Mucosa of descending colon (tissue), 3 donors: Measurements from ENCODE around the gene TNNC1. TPM values are rescaled to one million over a fixed set of nuclear protein-coding genes. Genes with fewer than 3 reads are reported as not detected.

Experiments used
- ATAC-seq: fragments of 200-7000 bp; cut with Tn5 transposase; one replicate; pipeline ENCODE4 v1.9.1; 2020; ENCODE audit warnings: mild to moderate bottlenecking, moderate library complexity
- DNase-seq, 3 donors: peaks; one replicate each; pipeline ENCODE4 v3.0.0-alpha.2; 2020
- H3K36me3 ChIP-seq: fragments of 200-600 bp; one replicate; pipeline ENCODE4 v1.8.0; 2021; ENCODE audit warnings: low read depth, mild to moderate bottlenecking
- H3K4me1 ChIP-seq: fragments of 200-600 bp; one replicate; pipeline ENCODE4 v1.8.0; 2021; ENCODE audit warnings: low read depth, mild to moderate bottlenecking
- H3K4me3 ChIP-seq: fragments of 200-600 bp; one replicate; pipeline ENCODE4 v1.8.0; 2021; ENCODE audit warnings: mild to moderate bottlenecking
- H3K9me3 ChIP-seq: fragments of 200-600 bp; one replicate; pipeline ENCODE4 v1.8.0; 2021; ENCODE audit warnings: mild to moderate bottlenecking
- intact Hi-C, 2 donors: fragments of 100-400 bp; cut with DNase I in 1 of 2; cut with micrococcal nuclease in 1 of 2; formaldehyde crosslinking; loops; one replicate each; pipeline versions ENCODE4 v1.11.0 to v1.11.1; 2022; cut with DNase I, micrococcal nuclease
- total RNA-seq, 3 donors: library from RNA; stranded (reverse); fragmentation: NEBNext Ultra II Directional in 2 of 3; extraction: Animal tissue kit (Norgen Biotek cat#: 25700) in 2 of 3; gene quantifications; one replicate each; pipeline versions ENCODE4 v1.2.1 to v1.2.4, GENCODE V29; 2021 to 2023
- TF ChIP-seq, protein P1 (sequence below): fragments of 200-600 bp; IDR thresholded peaks from one replicate; pipeline ENCODE4 v1.8.0; 2022; ENCODE audit warnings: antibody characterized with exemption, mild to moderate bottlenecking
- donor health status: DM: no; HTN: no; CAD: no; lungs with moderate emphysema.
- donor health status: DM: no; HTN: no; CAD: no.
- donor health status: DM: no; HTN: yes; CAD: no.

TNNC1 gene
- total RNA-seq, 3 donors from 2014 or later = 0.60 to 6.3 (median 2.5) TPM

- H3K9me3 ChIP-seq = no peaks in the 10 kb centered on the region
- peaks cover 21% of the 10 kb centered on the region for H3K4me1 ChIP-seq
- intact Hi-C loops = no loop called here
- H3K36me3 ChIP-seq = peaks cover 18% of the 10 kb centered on the region
- TF ChIP-seq, protein P1, sequence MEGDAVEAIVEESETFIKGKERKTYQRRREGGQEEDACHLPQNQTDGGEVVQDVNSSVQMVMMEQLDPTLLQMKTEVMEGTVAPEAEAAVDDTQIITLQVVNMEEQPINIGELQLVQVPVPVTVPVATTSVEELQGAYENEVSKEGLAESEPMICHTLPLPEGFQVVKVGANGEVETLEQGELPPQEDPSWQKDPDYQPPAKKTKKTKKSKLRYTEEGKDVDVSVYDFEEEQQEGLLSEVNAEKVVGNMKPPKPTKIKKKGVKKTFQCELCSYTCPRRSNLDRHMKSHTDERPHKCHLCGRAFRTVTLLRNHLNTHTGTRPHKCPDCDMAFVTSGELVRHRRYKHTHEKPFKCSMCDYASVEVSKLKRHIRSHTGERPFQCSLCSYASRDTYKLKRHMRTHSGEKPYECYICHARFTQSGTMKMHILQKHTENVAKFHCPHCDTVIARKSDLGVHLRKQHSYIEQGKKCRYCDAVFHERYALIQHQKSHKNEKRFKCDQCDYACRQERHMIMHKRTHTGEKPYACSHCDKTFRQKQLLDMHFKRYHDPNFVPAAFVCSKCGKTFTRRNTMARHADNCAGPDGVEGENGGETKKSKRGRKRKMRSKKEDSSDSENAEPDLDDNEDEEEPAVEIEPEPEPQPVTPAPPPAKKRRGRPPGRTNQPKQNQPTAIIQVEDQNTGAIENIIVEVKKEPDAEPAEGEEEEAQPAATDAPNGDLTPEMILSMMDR = no peak
- no peak overlapping the region for H3K4me3 ChIP-seq
- no peak for ATAC-seq
- peak in 2 of 3 donors; percentile 17 to 50 for DNase-seq
Observed at GRCh38 chr3:52402101-52402521, 51.7 kb downstream of the TNNC1 start.

- Histone ChIP-seq H3K4me1 (peaks cover 16% of the 10 kb centered on the region), H3K4me3 (no peak overlapping the region), H3K36me3 (peaks cover 18% of the 10 kb centered on the region), H3K9me3 (no peaks in the 10 kb centered on the region)
- TF ChIP-seq, protein P1 = no peak
- DNase-seq (peak in 2 of 3 donors; percentile 17 to 18), ATAC-seq (no peak)
- intact Hi-C loops = no loop called here
Observed at GRCh38 chr3:52401551-52401950, 52.3 kb downstream of the TNNC1 start.

Other genes starting within 250 kb of the TNNC1 start
- under 1 TPM in 2 of 3 donors, not detected in 1; 0.77 to 0.89 TPM for gene TLR9, start 228.4 kb downstream of the TNNC1 start, total RNA-seq
- 10 to 100 TPM; 39.1 to 41.1 (median 41.0) TPM for gene TWF2, start 214.9 kb downstream of the TNNC1 start, total RNA-seq
- gene PPM1M, start 208.3 kb downstream of the TNNC1 start, total RNA-seq = 10 to 100 TPM in 1 of 3 donors, 1 to 10 TPM in 2; 3.9 to 21.4 (median 9.7) TPM
- 10 to 100 TPM; 55.8 to 83.1 (median 62.9) TPM for gene WDR82, start 175.4 kb downstream of the TNNC1 start, total RNA-seq
- 10 to 100 TPM; 37.1 to 78.6 (median 42.7) TPM for gene GLYCTK, start 166.2 kb downstream of the TNNC1 start, total RNA-seq
- 10 to 100 TPM in 2 of 3 donors, 1 to 10 TPM in 1; 9.0 to 25.9 (median 10.9) TPM for gene DNAH1, start 137.7 kb downstream of the TNNC1 start, total RNA-seq
- 10 to 100 TPM; 69.3 to 87.0 (median 84.1) TPM for gene BAP1, start 44.0 kb downstream of the TNNC1 start, total RNA-seq
- gene PHF7, start 43.4 kb downstream of the TNNC1 start, total RNA-seq = 10 to 100 TPM; 13.9 to 24.7 (median 17.6) TPM
- 10 to 100 TPM in 1 of 3 donors, 1 to 10 TPM in 2; 2.7 to 10.2 (median 3.1) TPM for gene SEMA3G, start 8.9 kb downstream of the TNNC1 start, total RNA-seq
- 10 to 100 TPM; 57.6 to 91.0 (median 72.1) TPM for gene NISCH, start 1.6 kb upstream of the TNNC1 start, total RNA-seq
- 100 to 1,000 TPM in 2 of 3 donors, 10 to 100 TPM in 1; 51.7 to 187 (median 145) TPM for gene STAB1, start 41.3 kb upstream of the TNNC1 start, total RNA-seq
- gene NT5DC2, start 79.8 kb upstream of the TNNC1 start, total RNA-seq = 10 to 100 TPM in 2 of 3 donors, 1 to 10 TPM in 1; 5.7 to 20.2 (median 17.2) TPM
- gene UQCC5, start 82.6 kb upstream of the TNNC1 start, total RNA-seq = 10 to 100 TPM; 16.1 to 18.1 (median 17.1) TPM
- gene PBRM1, start 231.9 kb upstream of the TNNC1 start, total RNA-seq = 10 to 100 TPM; 48.5 to 86.1 (median 56.8) TPM
- gene GNL3, start 232.0 kb upstream of the TNNC1 start, total RNA-seq = 10 to 100 TPM; 39.2 to 54.4 (median 47.7) TPM